Natural killer cell treated with Interleukin-12 subunit alpha and Interleukin-12 subunit beta and Interleukin-15 and Interleukin-18, amount 100 ng/mL, for 72 hours (primary cell): ENCODE data around the gene BCL7C. TPM values are rescaled to one million over a fixed set of nuclear protein-coding genes. Genes with fewer than 3 reads are reported as not detected.

Experiments
- ATAC-seq, 2 donors: fragments of 150-1000 bp; cut with Tn5 transposase in 1 of 2; sonication (Bioruptor Pico), chemical (Tn5 transposase) in 1 of 2; 2 replicates each; pipeline ENCODE4 v1.10.0; 2021
- DNase-seq: peaks from one replicate; pipeline ENCODE4 v3.0.0; 2022; ENCODE audit warnings: low spot score
- H3K27ac Mint-ChIP-seq, 2 donors: 1 replicate in 1 of 2; 2 replicates in 1 of 2; pipeline ENCODE4 v1.8.0; 2022; ENCODE audit warnings: mixed read lengths in 2 of 2, mild to moderate bottlenecking in 1 of 2, moderate library complexity in 1 of 2
- H3K27me3 Mint-ChIP-seq, 2 donors: 1 replicate in 1 of 2; 2 replicates in 1 of 2; pipeline ENCODE4 v1.8.0; 2022; ENCODE audit warnings: mixed read lengths in 2 of 2
- H3K36me3 Mint-ChIP-seq: one replicate; pipeline ENCODE4 v1.8.0; 2022; ENCODE audit warnings: mixed read lengths
- H3K4me1 Mint-ChIP-seq, 2 donors: 1 replicate in 1 of 2; 2 replicates in 1 of 2; pipeline ENCODE4 v1.8.0; 2022; ENCODE audit warnings: low read depth in 2 of 2, mixed read lengths in 2 of 2, mild to moderate bottlenecking in 1 of 2
- H3K4me3 Mint-ChIP-seq: one replicate; pipeline ENCODE4 v1.8.0; 2022; ENCODE audit warnings: mixed read lengths
- H3K9me3 Mint-ChIP-seq: 2 replicates; pipeline ENCODE4 v1.8.0; 2022; ENCODE audit warnings: mixed read lengths
- total RNA-seq, 2 donors: library from RNA; stranded (reverse); gene quantifications; one replicate each; pipeline ENCODE4 v1.2.3, GENCODE V29; 2022

Gene BCL7C
- total RNA-seq, 2 donors from 2014 or later = 35.3 to 65.0 TPM

DNA sequence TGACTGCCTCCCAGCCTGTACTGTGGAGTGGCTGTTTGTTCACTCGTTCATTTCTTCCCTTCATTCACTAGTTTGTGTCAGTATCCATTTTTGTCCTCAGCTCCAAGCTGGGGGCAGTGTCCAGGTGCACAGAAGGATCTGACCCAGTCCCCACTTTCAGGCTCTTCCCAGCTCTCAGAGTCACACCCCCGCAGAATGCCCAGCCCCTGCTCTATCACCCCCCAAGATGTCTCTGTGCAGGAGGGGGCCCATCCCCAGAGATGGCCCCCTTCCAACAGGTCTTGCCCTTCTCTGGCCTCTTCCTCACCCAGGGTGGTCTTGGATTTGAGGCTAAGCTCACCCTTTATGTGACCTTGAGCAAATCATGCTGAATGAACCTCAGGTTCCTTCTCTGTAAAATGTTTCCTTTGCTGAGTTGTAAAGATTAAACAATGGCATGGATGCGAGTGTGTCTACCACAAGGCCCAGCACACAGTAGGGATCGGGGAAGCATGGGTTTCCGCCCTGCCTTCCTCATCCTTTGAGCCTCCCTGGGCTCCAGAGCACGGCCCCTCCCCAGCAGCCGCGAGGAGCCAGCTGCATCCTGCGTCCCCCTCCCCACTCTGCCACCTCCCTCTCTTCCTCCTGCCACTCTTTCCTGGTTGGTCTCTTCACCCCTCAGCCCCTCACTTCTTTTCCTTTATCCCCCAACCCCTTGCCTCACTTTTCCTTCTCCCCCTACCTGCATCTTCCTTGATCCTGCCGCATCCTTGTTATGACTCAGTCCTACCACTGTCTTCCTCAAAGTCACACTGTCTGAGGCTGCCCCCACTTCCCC is 32.3 kb upstream of the BCL7C start:
- H3K36me3 Mint-ChIP-seq = no peaks in the 10 kb centered on the region
- peak overlapping the region in 1 of 2 donors; percentile 53 for H3K27ac Mint-ChIP-seq
- DNase-seq (no peak), ATAC-seq (no peak)
- no peaks in the 10 kb centered on the region for H3K27me3 Mint-ChIP-seq
- H3K4me1 Mint-ChIP-seq = peaks cover 21 to 22% of the 10 kb centered on the region in 2 donors
- H3K4me3 Mint-ChIP-seq = peak overlapping the region; percentile 38
- H3K9me3 Mint-ChIP-seq = no peaks in the 10 kb centered on the region

DNA sequence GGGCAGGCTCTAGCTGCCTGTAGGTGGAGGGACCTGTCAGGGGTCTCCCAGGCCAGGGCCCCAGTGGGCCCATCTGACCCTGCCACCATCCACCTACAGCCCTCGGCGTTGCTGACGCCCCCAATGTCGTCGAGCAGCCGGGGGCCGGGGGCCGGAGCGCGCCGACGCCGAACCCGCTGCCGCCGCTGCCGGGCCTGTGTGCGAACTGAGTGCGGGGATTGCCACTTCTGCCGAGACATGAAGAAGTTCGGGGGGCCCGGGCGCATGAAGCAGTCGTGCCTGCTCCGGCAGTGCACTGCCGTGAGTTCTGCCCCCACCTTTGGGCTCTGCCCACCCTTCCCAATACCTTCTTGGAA is 31.7 kb upstream of the BCL7C start:
- Mint-ChIP-seq H3K27ac (no peak overlapping the region), H3K36me3 (no peaks in the 10 kb centered on the region), H3K27me3 (no peaks in the 10 kb centered on the region), H3K4me1 (peaks cover 25 to 26% of the 10 kb centered on the region in 2 donors), H3K9me3 (no peaks in the 10 kb centered on the region), H3K4me3 (peak overlapping the region; percentile 38)
- ATAC-seq (no peak), DNase-seq (no peak)

DNA sequence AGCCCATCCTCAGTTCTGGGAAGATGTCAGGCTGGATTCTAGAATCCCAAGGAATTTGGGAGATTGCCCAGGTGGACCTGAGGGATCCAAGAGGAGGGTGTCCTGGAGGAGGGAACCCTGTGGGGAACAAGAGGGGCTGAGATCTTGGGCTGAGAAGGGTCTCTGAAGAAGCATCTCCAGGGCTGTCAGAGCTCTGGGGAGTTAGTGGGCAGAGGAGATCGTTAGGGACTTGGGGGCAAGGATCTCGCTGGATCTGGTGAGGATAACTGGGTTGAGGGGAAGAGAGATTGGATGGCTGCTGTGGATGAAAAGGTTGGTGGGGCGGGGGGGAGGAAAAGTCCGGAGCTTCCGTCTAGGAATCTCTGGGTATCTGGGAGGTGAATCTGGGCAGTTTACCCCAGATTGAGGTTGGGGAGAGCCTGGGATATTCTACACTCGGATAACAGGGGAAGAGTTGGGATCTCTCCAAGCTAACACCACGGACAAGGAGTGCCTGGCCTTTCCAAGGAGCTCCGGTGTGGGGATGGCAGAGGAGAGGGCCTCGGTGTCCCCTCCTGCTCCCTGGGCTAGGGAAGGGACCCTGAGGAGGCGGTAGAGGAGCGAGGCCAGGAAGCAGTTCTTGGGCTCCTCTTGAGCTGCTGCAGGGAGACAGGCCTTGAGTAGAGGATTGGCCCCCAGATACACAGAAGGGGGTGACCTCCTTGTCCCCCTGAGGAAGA is 31.2 kb upstream of the BCL7C start:
- H3K9me3 Mint-ChIP-seq = no peaks in the 10 kb centered on the region

DNA sequence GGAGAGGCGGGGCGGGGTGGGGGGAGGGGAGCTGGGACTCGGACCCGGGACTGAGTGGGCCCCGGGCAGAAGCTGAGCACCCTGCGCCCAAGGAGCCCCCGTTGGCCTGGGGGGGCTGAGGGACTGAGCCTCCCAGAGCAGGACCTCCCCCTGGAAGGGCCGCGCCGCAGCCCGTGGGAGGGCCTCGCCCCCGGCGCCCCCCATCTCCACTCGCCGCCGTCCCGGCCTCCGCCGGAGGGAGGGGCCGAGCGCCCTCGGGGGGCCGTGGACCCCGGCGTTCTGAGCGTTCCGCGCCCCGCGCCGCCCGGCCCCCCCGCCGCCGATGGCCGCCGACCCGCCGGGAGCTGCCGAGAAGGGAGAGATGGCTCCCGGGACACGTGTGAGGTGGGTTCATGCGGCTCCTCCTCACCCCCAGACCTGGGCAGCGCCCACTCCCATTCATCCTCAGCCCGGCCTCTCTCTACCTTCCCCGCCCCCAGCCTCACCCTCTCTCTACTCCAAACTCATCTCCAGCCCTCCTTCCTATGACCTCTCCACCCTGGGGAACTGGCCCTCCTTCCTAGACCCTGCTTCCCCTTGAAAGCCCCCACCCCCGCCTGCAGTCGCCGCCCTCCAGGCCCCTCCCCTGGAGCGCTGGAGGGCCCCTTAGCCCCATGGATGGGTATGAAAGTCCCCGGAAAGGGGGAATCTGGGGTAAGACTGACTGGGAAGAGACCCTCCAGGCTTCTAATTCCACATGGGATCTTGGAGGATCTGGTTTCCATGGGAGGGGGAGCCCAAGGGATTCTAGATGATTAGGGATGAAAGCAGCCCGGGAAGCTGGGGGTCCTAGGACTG is 30.4 kb upstream of the BCL7C start:
- peaks cover 25 to 26% of the 10 kb centered on the region in 2 donors for H3K4me1 Mint-ChIP-seq
- ATAC-seq (no peak), DNase-seq (no peak)
- H3K9me3 Mint-ChIP-seq = no peaks in the 10 kb centered on the region
- H3K4me3 Mint-ChIP-seq = peak overlapping the region; percentile 57
- no peaks in the 10 kb centered on the region for H3K36me3 Mint-ChIP-seq
- no peaks in the 10 kb centered on the region for H3K27me3 Mint-ChIP-seq
- H3K27ac Mint-ChIP-seq = peak overlapping the region in 1 of 2 donors; percentile 72

More for the DNA sequence above, 31.2 kb upstream of the BCL7C start:
- DNase-seq (no peak), ATAC-seq (no peak)
- no peaks in the 10 kb centered on the region for H3K27me3 Mint-ChIP-seq
- peaks cover 25 to 26% of the 10 kb centered on the region in 2 donors for H3K4me1 Mint-ChIP-seq
- H3K4me3 Mint-ChIP-seq = peak overlapping the region; percentile 57
- peak overlapping the region in 1 of 2 donors; percentile 72 for H3K27ac Mint-ChIP-seq
- H3K36me3 Mint-ChIP-seq = no peaks in the 10 kb centered on the region

DNA sequence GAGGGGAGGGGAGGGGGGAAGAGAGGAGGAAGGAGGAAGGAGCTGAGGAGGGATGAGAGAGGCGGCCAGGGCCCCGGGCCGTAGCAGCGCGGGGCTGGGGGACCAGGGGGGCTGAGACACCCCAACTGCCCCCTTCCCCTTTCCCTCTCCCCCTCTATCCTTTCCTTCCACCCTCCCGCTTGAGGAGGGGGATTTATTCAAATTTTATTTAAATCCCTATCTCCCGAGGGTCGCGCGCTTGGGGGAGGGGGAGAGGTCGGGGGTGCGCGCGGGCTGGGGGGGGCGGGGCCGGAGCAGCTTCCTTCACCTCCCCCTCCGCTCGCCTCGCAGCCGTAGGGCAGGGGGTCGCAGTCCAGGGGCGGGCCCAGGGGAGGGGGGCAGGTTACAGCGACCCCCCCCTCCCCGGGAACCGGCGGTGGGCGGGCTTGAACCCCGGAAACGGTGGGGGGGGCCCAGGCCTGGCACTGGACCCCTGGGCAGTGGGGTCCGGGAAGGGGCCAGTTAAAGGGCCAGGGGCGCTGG is 29.7 kb upstream of the BCL7C start, which contains the start of gene FBXL19:
Gene FBXL19 (plus strand): TSS at position 19 of the 522 bp plus-strand sequence. CDS start 2,183 bp downstream, outside the sequence.
- no peaks in the 10 kb centered on the region for H3K27me3 Mint-ChIP-seq
- DNase-seq (no peak), ATAC-seq (no peak)
- peak within 1 kb of the TSS; percentile 97 for H3K4me3 Mint-ChIP-seq
- no peaks in the 10 kb centered on the region for H3K36me3 Mint-ChIP-seq
- peaks cover 25 to 26% of the 10 kb centered on the region in 2 donors for H3K4me1 Mint-ChIP-seq
- peak within 1 kb of the TSS; percentile 99 to 100 for H3K27ac Mint-ChIP-seq
- no peaks in the 10 kb centered on the region for H3K9me3 Mint-ChIP-seq

DNA sequence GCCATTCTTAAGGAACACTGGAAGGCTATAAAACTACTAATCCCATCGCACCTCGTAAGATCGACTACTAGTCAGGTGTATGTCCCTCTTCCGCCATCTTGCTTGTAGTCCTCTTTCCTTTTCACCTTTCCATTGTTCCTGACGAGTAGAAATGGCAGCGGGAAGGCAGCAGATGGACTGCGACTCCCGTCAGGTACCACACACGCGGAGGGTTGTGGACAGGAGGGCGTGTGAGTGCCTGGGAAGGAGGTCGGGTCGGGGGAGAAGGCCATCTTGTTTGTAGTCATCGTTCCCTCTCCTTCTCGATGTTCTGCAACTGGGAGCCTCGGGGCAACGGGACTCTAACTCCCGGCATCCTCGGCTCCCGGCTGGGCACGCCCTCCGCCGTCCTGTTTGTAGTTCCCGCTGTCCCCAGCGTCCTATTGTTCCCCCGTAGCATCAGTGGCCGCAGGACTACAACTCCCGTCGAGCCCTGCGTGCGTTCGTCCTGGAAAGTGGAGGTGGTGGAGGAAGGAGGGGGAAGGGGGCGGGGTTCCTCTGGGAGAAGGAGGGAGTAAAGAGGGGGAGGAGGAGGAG is 29.2 kb upstream of the BCL7C start:
- H3K27me3 Mint-ChIP-seq = no peaks in the 10 kb centered on the region
- H3K36me3 Mint-ChIP-seq = no peaks in the 10 kb centered on the region
- ATAC-seq (peak; percentile 89 to 91), DNase-seq (peak; percentile 98)
- no peaks in the 10 kb centered on the region for H3K9me3 Mint-ChIP-seq
- peak overlapping the region; percentile 97 for H3K4me3 Mint-ChIP-seq
- H3K27ac Mint-ChIP-seq = peak overlapping the region; percentile 99 to 100
- H3K4me1 Mint-ChIP-seq = peaks cover 25 to 26% of the 10 kb centered on the region in 2 donors

DNA sequence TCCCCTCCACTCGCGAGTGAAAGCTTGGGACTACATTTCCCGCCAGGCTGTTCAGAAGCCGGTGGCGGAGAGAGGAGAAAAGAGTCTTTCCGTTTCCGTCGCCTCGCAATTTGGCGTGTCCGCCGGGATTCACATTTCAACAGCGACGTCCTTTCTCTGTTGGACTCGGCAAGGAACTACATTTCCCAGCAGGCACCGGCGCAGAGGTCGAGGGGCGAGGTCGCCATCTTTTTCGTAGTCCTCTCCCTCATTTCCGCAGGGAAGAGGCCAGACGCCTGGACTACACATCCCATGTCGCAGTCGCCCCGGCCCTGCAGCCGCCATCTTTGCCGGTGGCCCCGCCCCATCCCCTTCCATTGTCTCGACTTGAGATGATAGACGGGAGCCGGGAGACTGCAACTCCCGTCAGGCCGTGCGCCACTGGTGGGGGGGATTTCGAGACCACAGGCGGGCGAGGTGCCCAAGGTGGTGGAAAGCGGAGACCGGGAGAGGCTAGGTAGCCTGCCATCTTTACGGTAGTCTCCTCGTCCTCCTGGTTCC is 28.6 kb upstream of the BCL7C start:
- Mint-ChIP-seq H3K4me1 (peaks cover 25 to 26% of the 10 kb centered on the region in 2 donors), H3K27me3 (no peaks in the 10 kb centered on the region), H3K27ac (peak overlapping the region; percentile 99 to 100), H3K36me3 (no peaks in the 10 kb centered on the region), H3K4me3 (peak overlapping the region; percentile 97), H3K9me3 (no peaks in the 10 kb centered on the region)
- ATAC-seq = peak; percentile 90 to 92
- DNase-seq = peak; percentile 100

DNA sequence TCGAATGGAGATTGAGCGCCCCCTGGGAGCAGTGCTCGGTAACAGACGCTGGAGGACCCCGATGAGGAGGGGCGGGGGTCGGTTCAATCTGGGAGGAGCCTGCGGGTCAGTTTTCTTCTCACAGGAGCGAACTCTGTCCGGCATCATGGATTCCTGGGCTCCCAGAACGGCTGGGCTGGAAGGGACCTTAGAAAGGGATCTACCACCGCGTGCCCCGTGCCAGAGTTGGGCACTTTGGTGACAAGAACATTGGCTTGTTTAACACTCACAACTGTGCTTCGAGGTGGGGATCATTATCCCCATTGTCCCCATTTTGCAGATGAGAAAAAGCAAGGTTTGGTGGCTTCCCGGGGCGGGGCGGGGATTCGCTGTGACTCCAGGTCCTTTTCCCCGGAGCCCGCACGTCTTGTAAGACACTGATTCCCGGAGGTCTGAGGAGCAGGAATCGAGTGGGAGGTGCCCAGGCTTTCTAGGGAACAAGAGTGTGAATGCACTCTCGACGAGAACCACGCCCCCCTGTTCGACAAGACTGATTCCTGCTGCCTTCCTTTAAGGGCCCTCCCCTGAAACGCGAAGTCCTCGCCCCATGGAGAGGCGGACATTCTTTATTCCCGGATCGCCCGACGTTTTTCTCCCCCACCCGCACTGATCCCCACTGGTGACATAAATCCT is 28.0 kb upstream of the BCL7C start:
- H3K27me3 Mint-ChIP-seq = no peaks in the 10 kb centered on the region
- peak; percentile 90 for DNase-seq
- no peaks in the 10 kb centered on the region for H3K36me3 Mint-ChIP-seq
- H3K4me1 Mint-ChIP-seq = peaks cover 25 to 26% of the 10 kb centered on the region in 2 donors
- H3K27ac Mint-ChIP-seq = peak overlapping the region; percentile 99 to 100
- no peak for ATAC-seq
- H3K4me3 Mint-ChIP-seq = peak overlapping the region; percentile 97
- no peaks in the 10 kb centered on the region for H3K9me3 Mint-ChIP-seq

DNA sequence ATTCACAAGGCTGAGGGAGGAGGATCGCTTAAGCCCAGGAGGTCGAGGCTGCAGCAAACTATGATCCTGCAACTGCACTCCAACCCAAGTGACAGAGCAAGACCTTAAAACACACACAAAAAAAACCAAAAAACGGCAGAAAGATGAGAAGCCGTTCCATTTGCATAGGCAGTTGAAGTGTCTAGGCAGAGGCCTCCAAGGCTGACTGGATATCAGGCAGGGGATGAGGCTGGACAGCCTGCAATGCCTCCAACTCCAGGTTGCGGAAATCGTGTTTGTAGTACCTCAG is 27.5 kb upstream of the BCL7C start:
- Mint-ChIP-seq H3K9me3 (no peaks in the 10 kb centered on the region), H3K4me3 (peak overlapping the region; percentile 97), H3K27me3 (no peaks in the 10 kb centered on the region), H3K27ac (peak overlapping the region; percentile 99 to 100), H3K4me1 (peaks cover 22 to 25% of the 10 kb centered on the region in 2 donors), H3K36me3 (no peaks in the 10 kb centered on the region)
- DNase-seq (no peak), ATAC-seq (no peak)

DNA sequence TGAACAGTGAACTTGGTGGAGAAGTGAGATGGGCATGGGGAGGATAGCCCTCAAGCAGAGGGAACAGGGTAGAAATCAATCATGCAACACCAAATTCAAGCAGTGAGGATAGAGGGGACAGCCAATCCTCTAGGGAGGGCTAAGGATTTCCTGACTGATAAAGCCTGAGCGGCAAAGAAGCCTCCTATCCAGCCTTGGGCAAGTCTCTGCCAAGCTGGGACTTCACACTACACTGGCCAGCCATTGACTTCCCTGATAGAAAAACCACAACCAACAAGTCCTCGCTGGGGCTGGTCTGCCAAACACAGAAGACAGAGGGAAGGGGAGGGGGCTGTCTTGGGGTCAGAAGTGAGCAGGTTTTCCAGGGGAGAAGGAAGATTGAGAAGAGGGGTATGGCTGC is 27.0 kb upstream of the BCL7C start:
- Mint-ChIP-seq H3K4me3 (peak overlapping the region; percentile 44), H3K9me3 (no peaks in the 10 kb centered on the region), H3K27ac (peak overlapping the region; percentile 99 to 100), H3K4me1 (peaks cover 17 to 21% of the 10 kb centered on the region in 2 donors), H3K36me3 (no peaks in the 10 kb centered on the region), H3K27me3 (no peaks in the 10 kb centered on the region)
- ATAC-seq (no peak), DNase-seq (no peak)

DNA sequence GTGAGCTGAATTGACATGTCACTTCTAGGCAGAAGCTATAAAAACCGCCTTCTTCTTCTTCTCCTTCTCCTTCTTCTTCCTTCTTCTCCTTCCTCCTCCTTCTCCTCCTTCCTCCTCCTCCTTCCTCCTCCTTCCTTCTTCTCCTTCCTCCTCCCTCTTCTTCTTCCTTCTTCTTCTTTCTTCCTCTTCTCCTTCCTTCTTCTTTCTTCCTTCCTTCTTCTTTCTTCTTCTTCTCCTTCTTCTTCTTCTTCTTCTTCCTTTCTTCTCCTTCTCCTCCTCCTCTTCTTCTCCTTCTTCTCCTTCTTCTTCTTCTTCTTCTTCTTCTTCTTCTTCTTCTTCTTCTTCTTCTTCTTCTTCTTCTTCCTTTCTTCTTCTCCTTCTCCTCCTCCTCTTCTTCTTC is 24.7 kb upstream of the BCL7C start:
- Mint-ChIP-seq H3K27me3 (no peaks in the 10 kb centered on the region), H3K4me1 (peaks cover 12 to 16% of the 10 kb centered on the region in 2 donors), H3K36me3 (no peaks in the 10 kb centered on the region), H3K4me3 (no peak overlapping the region), H3K9me3 (no peaks in the 10 kb centered on the region), H3K27ac (no peak overlapping the region)
- ATAC-seq (no peak), DNase-seq (no peak)

DNA sequence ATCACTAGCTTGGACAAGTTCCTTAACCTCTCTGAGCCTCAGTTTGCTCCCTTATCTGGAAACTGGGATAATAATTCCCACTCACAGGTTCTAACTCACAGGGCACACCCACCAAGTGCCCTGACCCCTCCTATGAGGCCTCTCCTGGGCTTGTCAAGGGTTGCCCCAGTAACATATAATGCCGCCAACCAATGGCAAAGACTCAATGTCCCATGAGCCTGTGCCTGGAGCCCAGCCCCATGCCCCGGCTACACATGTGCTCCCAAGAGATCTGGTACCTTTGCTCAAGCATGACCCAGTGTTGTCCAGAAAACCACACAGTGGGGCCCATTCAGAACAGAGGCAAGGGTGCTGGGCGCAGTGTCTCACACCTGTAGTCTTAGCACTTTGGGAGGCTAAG is 21.0 kb upstream of the BCL7C start:
- no peak overlapping the region for H3K27ac Mint-ChIP-seq
- ATAC-seq (no peak), DNase-seq (no peak)
- H3K27me3 Mint-ChIP-seq = no peaks in the 10 kb centered on the region
- H3K4me3 Mint-ChIP-seq = no peak overlapping the region
- H3K4me1 Mint-ChIP-seq = no peaks in the 10 kb centered on the region
- no peaks in the 10 kb centered on the region for H3K9me3 Mint-ChIP-seq
- H3K36me3 Mint-ChIP-seq = no peaks in the 10 kb centered on the region
